ENCODE measurements around the gene D2HGDH. TPM values are rescaled to one million over a fixed set of nuclear protein-coding genes. Genes with fewer than 3 reads are reported as not detected.

The D2HGDH gene
- total and polyA plus RNA-seq, 10 of the 15 experiments (the other 5 are each of a cell fraction or from before 2014, with no cell fraction given) = 0.52 to 32.1 (median 11.0) TPM

- no peak overlapping the region for H3K4me2 ChIP-seq (ENCODE audit: control insufficient read depth, insufficient read depth)
- in situ Hi-C loops (cut with MboI) (no loop called here), intact Hi-C loops (cut with micrococcal nuclease; ENCODE audit: unreplicated experiment) (no loop called here)
- ATAC-seq (no peak), DNase-seq (ENCODE audit: low read depth, low spot score) (no peak), FAIRE-seq (no peak)
- no peak overlapping the region for H2AFZ ChIP-seq (ENCODE audit: control insufficient read depth, low read depth, low read length)
- no peaks in the 10 kb centered on the region; a peak in 2 of 4 replicates for H3K36me3 ChIP-seq (ENCODE audit: control insufficient read depth in 2 of 2, insufficient read depth in 2 of 2, low read length in 1 of 2)
- H3K9me3 ChIP-seq (replicated peaks; ENCODE audit: control insufficient read depth, insufficient read depth, low read length) = peaks cover 2% of the 10 kb centered on the region; the same call in 1 of the 3 replicates
- H3K27ac ChIP-seq (ENCODE audit: control insufficient read depth, insufficient read depth) = no peak overlapping the region
- H3K27me3 ChIP-seq (replicated peaks in 1 of 2; ENCODE audit: control insufficient read depth in 2 of 2, insufficient read depth in 2 of 2, low read length in 1 of 2) = no peaks in the 10 kb centered on the region
- H3K79me2 ChIP-seq (ENCODE audit: control insufficient read depth, insufficient read depth, low read length) = no peaks in the 10 kb centered on the region
- H3K4me3 ChIP-seq = no peak overlapping the region
- CTCF ChIA-PET = interaction anchor here (0.9 to 1.9 kb wide), 2 partner anchors 25 to 50 kb away, joined by 6 read pairs; no protein-coding TSS in a partner anchor
- H3K4me1 ChIP-seq (ENCODE audit: control insufficient read depth, insufficient read depth, low read length) = no peaks in the 10 kb centered on the region
- no peak overlapping the region for H3K9ac ChIP-seq (ENCODE audit: control insufficient read depth, insufficient read depth, low read length)
- no TSS peak for BruUV-seq (replicated peaks)
- 91% methylated on average over 17 of the region's 19 CpGs for WGBS (ENCODE audit: insufficient coverage, insufficient replicate concordance, low lambda C conversion rate, missing lambda C conversion rate)
- TF ChIP-seq ZNF384 (IDR thresholded peaks at IDR 0.05; ENCODE audit: borderline replicate concordance, low read depth, low read length) = no peak
- no peak for TF ChIP-seq MTA3 (IDR thresholded peaks at IDR 0.05; ENCODE audit: borderline replicate concordance, low read length)
- TF ChIP-seq ZNF217 (IDR thresholded peaks at IDR 0.05) = no peak
- TF ChIP-seq SUPT20H (IDR thresholded peaks at IDR 0.05; ENCODE audit: borderline replicate concordance, control insufficient read depth, low read depth, low read length) = no peak
- TF ChIP-seq TARDBP (IDR thresholded peaks at IDR 0.05; ENCODE audit: borderline replicate concordance) = no peak
- TF ChIP-seq CUX1 (IDR thresholded peaks at IDR 0.05; ENCODE audit: insufficient replicate concordance, low read depth, low read length) = no peak
- TF ChIP-seq CHD1 (IDR thresholded peaks at IDR 0.05; ENCODE audit: low read depth, low read length) = no peak
- POLR2A ChIA-PET = interaction anchor here (0.5 to 0.9 kb wide), 2 partner anchors 34 to 355 kb away, joined by 3 to 4 read pairs; no protein-coding TSS in a partner anchor
- RAD21 ChIA-PET (ENCODE audit: unreplicated experiment) = no interaction called here
- H4K20me1 ChIP-seq (ENCODE audit: control insufficient read depth, insufficient read depth) = no peaks in the 10 kb centered on the region; the same call in 1 of the 2 replicates
- SMC1A ChIA-PET (ENCODE audit: uncharacterized antibody, unreplicated experiment) = no interaction called here
Observed at GRCh38 chr2:241728627-241729026, 5.8 kb upstream of the D2HGDH start.
